ENCODE results near the gene VPS51.

Gene VPS51

GRCh38 chr11:65159012-65159411 lies 63.0 kb downstream of the VPS51 start:
- DNase-seq (ENCODE audit: low read depth): no peak
- no peak for TF ChIP-seq CTCF (conservative IDR thresholded peaks at IDR 0.05; ENCODE audit: control insufficient read depth, insufficient read depth, low read depth, low read length)
- H3K4me3 ChIP-seq (ENCODE audit: control insufficient read depth, low read depth, low read length): no peak overlapping the region

DNA sequence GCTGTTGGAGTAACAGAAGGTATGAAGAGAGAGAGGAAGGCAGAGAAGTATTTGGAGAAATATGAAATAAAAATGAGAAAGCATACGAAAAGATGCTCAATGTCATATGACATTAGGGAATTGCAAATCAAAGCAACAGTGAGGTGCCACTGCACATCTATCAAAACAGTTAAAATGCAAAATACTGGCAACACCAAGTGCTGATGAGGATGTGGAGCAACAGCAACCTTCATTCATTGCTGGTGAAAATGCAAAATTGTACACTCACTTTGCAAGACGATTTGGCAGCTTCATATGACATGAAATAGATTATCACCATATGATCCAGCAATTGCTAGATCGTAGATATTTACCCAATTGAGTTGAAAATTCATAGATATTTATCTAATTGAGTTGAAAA lies 64.6 kb downstream of the VPS51 start:
- TF ChIP-seq CTCF (conservative IDR thresholded peaks at IDR 0.05; ENCODE audit: control insufficient read depth, insufficient read depth, low read depth, low read length): no peak
- no peak overlapping the region for H3K4me3 ChIP-seq (ENCODE audit: control insufficient read depth, low read depth, low read length)

More for the DNA sequence above, 64.6 kb downstream of the VPS51 start:
- DNase-seq (ENCODE audit: low read depth): no peak
